Naive thymus-derived CD4-positive, alpha-beta T cell (primary cell): Measurements from ENCODE around the gene KLHL17. TPM values are rescaled to one million over a fixed set of nuclear protein-coding genes. Genes with fewer than 3 reads are reported as not detected.

ENCODE experiments used
- ATAC-seq: fragments of 150-1000 bp; cut with Tn5 transposase; 2 replicates; pipeline ENCODE4 v1.10.0; 2021; ENCODE audit warnings: mild to moderate bottlenecking, moderate library complexity
- CTCF ChIA-PET: fragments of 350-600 bp; sonication (Branson Sonifier 250); formaldehyde crosslinking; loops from one replicate; lab custom pipeline; 2021; ENCODE audit warnings: antibody characterized with exemption; lab: Charles Lee
- POLR2A ChIA-PET: fragments of 350-600 bp; sonication (Branson Sonifier 250); formaldehyde crosslinking; loops from one replicate; lab custom pipeline; 2021; ENCODE audit warnings: antibody characterized with exemption, inconsistent platforms; lab: Charles Lee
- DNase-seq, 9 donors: peaks; one replicate each; pipeline versions ENCODE4 v3.0.0 to v3.0.0-alpha.2; 2020 to 2022; ENCODE audit warnings: mixed read lengths in 1 of 9
- H3K27ac ChIP-seq: one replicate; pipeline ENCODE4 v1.7.0; 2013; ENCODE audit warnings: mild to moderate bottlenecking, low read depth, low read length, moderate library complexity
- H3K27me3 ChIP-seq, 2 donors: one replicate each; pipeline ENCODE4 v1.7.0; 2013; ENCODE audit warnings: low read length in 2 of 2, mild to moderate bottlenecking in 2 of 2, moderate library complexity in 2 of 2; ENCODE audit not compliant: control insufficient read depth in 2 of 2, insufficient read depth in 2 of 2
- H3K36me3 ChIP-seq, 3 experiments: 1 replicate in 2 of 3; 2 replicates in 1 of 3; pipeline ENCODE4 v1.7.0; 2013; ENCODE audit warnings: low read length in 3 of 3, mild to moderate bottlenecking in 3 of 3, moderate library complexity in 1 of 3; ENCODE audit not compliant: insufficient read depth in 3 of 3, control insufficient read depth in 2 of 3
- H3K4me1 ChIP-seq, 2 donors: one replicate each; pipeline ENCODE4 v1.7.0; 2013; ENCODE audit warnings: low read length in 2 of 2, mild to moderate bottlenecking in 2 of 2, moderate library complexity in 1 of 2; ENCODE audit not compliant: control insufficient read depth in 2 of 2, insufficient read depth in 2 of 2
- H3K4me3 ChIP-seq: 2 replicates; pipeline ENCODE4 v1.7.0; 2013; ENCODE audit warnings: mild to moderate bottlenecking, low read length
- H3K9me3 ChIP-seq, 3 experiments: 1 replicate in 2 of 3; 2 replicates in 1 of 3; pipeline ENCODE4 v1.7.0; 2013; ENCODE audit warnings: low read length in 3 of 3; ENCODE audit not compliant: control insufficient read depth in 2 of 3
- H3K27ac Mint-ChIP-seq, 9 donors: one replicate each; pipeline ENCODE4 v1.8.0; 2020 to 2022; ENCODE audit warnings: mixed read lengths in 9 of 9, mild to moderate bottlenecking in 8 of 9, moderate library complexity in 5 of 9, inconsistent platforms in 2 of 9
- H3K27me3 Mint-ChIP-seq, 5 donors: one replicate each; pipeline ENCODE4 v1.8.0; 2021 to 2022; ENCODE audit warnings: mixed read lengths in 5 of 5, mild to moderate bottlenecking in 1 of 5
- H3K36me3 Mint-ChIP-seq, 5 donors: one replicate each; pipeline ENCODE4 v1.8.0; 2020 to 2022; ENCODE audit warnings: mixed read lengths in 5 of 5, mild to moderate bottlenecking in 3 of 5, inconsistent platforms in 1 of 5
- H3K4me1 Mint-ChIP-seq, 7 donors: one replicate each; pipeline ENCODE4 v1.8.0; 2020 to 2022; ENCODE audit warnings: mixed read lengths in 7 of 7, mild to moderate bottlenecking in 3 of 7, inconsistent platforms in 1 of 7
- H3K4me3 Mint-ChIP-seq, 10 donors: one replicate each; pipeline ENCODE4 v1.8.0; 2020 to 2022; ENCODE audit warnings: mild to moderate bottlenecking in 10 of 10, mixed read lengths in 10 of 10, moderate library complexity in 6 of 10, inconsistent platforms in 2 of 10
- H3K9me3 Mint-ChIP-seq, 11 donors: one replicate each; pipeline ENCODE4 v1.8.0; 2020 to 2022; ENCODE audit warnings: mixed read lengths in 11 of 11, mild to moderate bottlenecking in 4 of 11, inconsistent platforms in 1 of 11, moderate library complexity in 1 of 11
- intact Hi-C, 2 donors: fragments of 100-400 bp; cut with micrococcal nuclease; formaldehyde crosslinking; loops; one replicate each; pipeline ENCODE4 v1.15.1; 2023
- polyA plus RNA-seq, 2 donors: library from polyadenylated mRNA; unstranded; fragments of 300-500 nt; fragmentation: Illumina TruSeq; gene quantifications; one replicate each; pipeline ENCODE4 v1.2.3, GENCODE V29; 2021
- total RNA-seq, 6 experiments: library from RNA in 5 of 6; stranded (reverse) in 5 of 6; gene quantifications; 1 replicate in 5 of 6; 2 replicates in 1 of 6; pipeline ENCODE4 v1.2.3 and lab custom pipeline; 2021 to 2026

KLHL17 gene
- total and polyA plus RNA-seq, 7 experiments from 2014 or later = 0.58 to 34.2 (median 20.7) TPM

DNA sequence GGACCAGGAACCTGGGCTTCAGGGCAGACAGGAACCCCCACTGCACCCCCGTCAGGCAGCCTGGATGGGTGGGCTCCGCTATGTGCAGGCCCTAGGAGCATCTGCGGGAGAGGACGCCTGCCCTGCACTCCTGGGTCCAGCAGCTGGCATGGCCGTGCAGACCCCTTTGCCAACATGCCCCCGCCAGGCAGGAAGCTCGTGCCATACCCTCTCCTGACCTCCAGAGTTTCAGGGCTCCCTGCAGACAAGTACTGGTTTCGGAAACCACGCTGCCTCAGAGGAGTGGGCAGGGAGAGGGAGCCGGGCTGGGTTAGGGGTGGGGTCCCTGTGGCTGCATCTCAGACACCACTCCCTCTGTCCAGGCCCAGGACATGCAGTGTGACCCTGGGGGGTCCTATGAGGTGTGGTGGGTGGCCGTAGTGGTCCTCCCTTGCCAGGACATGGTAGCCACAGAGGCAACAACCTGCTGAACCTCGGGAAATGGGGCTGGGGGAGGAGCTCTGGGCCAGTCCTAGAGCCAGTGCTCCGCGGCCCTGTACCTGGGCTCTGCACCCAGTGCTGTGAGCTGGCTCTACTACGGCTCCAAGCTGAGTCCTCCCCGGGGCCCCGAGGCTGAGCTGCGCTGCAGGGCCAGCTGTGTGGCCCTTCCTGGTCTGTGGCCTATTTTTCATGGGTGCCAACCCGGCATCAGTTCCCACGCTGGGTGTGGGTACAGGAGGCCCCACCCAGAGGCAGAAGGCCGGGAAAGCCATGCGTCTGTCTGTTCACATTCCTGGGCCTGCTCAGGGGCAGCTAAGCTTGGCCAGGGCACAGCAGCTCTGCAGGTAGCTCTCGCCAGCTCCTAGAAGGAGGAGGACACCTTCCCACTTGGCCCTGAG lies 7.3 kb downstream of the KLHL17 start:
- no peak for DNase-seq
- ChIA-PET CTCF (interaction anchor here (1.7 kb wide), 1 partner anchor 9 kb away, joined by 8 read pairs; no protein-coding TSS in a partner anchor), POLR2A (no interaction called here)
- Mint-ChIP-seq H3K4me3 (peak overlapping the region in 3 of 10 donors; percentile 0 to 83 (median 37)), H3K36me3 (peaks cover 0 to 5% (median 0%) of the 10 kb centered on the region in 5 donors), H3K27ac (no peak overlapping the region), H3K4me1 (peaks cover 0 to 6% (median 0%) of the 10 kb centered on the region in 7 donors), H3K27me3 (peaks cover 4 to 15% (median 5%) of the 10 kb centered on the region in 5 donors), H3K9me3 (peaks cover 0 to 4% (median 0%) of the 10 kb centered on the region in 11 donors)
- ATAC-seq = no peak
- Histone ChIP-seq H3K27me3 (no peaks in the 10 kb centered on the region), H3K4me3 (no peak overlapping the region), H3K27ac (no peak overlapping the region), H3K4me1 (peaks cover 4 to 5% of the 10 kb centered on the region in 2 donors), H3K9me3 (no peaks in the 10 kb centered on the region), H3K36me3 (peaks cover 0 to 5% (median 0%) of the 10 kb centered on the region in 3 experiments)
- intact Hi-C loops = loop anchor here in 1 of 2 donors (1.0 kb wide), 1 partner anchor 8 kb away; the partner anchor contains the start of gene NOC2L

DNA sequence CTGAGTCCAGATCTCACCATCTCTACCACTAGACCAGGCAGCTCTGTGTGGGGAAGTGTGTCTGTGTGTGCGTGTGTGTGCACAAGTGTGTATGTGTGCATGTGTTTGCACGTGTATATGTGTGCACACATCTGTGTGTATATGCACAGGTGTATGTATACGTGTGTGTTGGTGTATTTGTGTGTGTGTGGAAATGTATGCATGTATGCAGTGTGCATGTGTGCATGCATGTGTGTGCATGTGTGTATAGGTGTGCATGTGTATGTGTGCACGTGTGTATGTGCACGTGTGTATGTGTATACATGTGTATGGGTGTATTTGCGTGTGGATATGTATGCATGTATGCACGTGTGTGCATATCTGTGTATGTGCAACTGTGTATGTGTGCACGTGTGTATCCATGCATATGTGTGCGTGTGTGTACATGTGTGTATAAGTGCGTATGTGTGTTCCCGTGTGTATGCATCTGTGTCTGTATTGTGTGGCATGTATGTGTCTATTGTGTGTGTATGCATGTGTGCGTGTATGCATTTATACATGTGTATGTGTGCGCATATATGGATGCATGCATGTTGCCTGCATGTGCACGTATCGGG lies 9.0 kb downstream of the KLHL17 start:
- H3K27ac ChIP-seq = no peak overlapping the region
- no peak overlapping the region for H3K4me3 ChIP-seq
- intact Hi-C loops = no loop called here
- ChIA-PET POLR2A (no interaction called here), CTCF (no interaction called here)
- ATAC-seq (no peak), DNase-seq (no peak)
- H3K9me3 Mint-ChIP-seq = peaks cover 0 to 4% (median 0%) of the 10 kb centered on the region in 11 donors
- no peak overlapping the region for H3K27ac Mint-ChIP-seq
- H3K4me3 Mint-ChIP-seq = no peak overlapping the region
- H3K9me3 ChIP-seq = no peaks in the 10 kb centered on the region
- H3K27me3 ChIP-seq = peaks cover 0 to 2% of the 10 kb centered on the region in 2 donors
- peaks cover 4 to 5% of the 10 kb centered on the region in 2 donors for H3K4me1 ChIP-seq
- no peaks in the 10 kb centered on the region for H3K36me3 Mint-ChIP-seq
- peaks cover 0 to 6% (median 0%) of the 10 kb centered on the region in 7 donors for H3K4me1 Mint-ChIP-seq
- H3K27me3 Mint-ChIP-seq = peaks cover 4 to 15% (median 10%) of the 10 kb centered on the region in 5 donors
- no peaks in the 10 kb centered on the region for H3K36me3 ChIP-seq

DNA sequence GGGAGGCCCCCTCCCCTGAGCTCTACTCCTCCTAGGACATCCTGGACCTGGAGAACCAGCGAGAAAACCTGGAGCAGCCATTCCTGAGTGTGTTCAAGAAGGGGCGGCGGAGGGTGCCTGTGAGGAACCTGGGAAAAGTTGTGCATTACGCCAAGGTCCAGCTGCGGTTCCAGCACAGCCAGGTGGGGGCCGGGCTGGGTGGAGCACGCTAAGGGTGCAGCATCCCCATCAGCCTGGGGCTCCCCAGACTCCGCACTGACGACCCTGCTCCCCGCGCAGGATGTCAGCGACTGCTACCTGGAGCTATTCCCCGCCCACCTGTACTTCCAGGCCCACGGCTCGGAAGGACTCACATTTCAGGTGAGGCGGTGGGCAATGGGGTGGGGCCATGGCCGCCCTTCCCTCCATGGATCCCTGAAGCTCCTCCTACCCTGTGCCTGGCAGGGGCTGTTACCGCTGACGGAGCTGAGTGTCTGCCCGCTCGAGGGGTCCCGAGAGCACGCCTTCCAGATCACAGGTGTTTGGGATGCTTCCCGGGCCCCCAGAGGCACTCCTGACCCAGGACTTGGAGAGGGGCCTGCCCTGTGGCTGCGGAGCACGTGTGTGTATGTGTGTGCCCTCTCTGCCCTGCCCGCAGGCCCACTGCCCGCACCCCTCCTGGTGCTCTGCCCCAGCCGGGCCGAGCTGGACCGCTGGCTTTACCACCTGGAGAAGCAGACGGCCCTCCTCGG lies 10.0 kb downstream of the KLHL17 start:
- POLR2A ChIA-PET = interaction anchor here (0.6 to 1.0 kb wide), 2 partner anchors 11 to 395 kb away, joined by 3 to 4 read pairs; partner anchors contain the start of gene NOC2L
- Mint-ChIP-seq H3K36me3 (no peaks in the 10 kb centered on the region), H3K9me3 (peaks cover 0 to 4% (median 0%) of the 10 kb centered on the region in 11 donors), H3K27me3 (peaks cover 4 to 20% (median 15%) of the 10 kb centered on the region in 5 donors), H3K4me3 (no peak overlapping the region), H3K4me1 (peaks cover 0 to 4% (median 0%) of the 10 kb centered on the region in 7 donors), H3K27ac (no peak overlapping the region)
- Histone ChIP-seq H3K4me3 (no peak overlapping the region), H3K36me3 (no peaks in the 10 kb centered on the region), H3K9me3 (no peaks in the 10 kb centered on the region), H3K27ac (no peak overlapping the region), H3K27me3 (peaks cover 0 to 3% of the 10 kb centered on the region in 2 donors), H3K4me1 (peaks cover 4 to 5% of the 10 kb centered on the region in 2 donors)
- CTCF ChIA-PET = no interaction called here
- ATAC-seq = no peak
- intact Hi-C loops = no loop called here
- peak in 1 of 9 donors; percentile 5 for DNase-seq

DNA sequence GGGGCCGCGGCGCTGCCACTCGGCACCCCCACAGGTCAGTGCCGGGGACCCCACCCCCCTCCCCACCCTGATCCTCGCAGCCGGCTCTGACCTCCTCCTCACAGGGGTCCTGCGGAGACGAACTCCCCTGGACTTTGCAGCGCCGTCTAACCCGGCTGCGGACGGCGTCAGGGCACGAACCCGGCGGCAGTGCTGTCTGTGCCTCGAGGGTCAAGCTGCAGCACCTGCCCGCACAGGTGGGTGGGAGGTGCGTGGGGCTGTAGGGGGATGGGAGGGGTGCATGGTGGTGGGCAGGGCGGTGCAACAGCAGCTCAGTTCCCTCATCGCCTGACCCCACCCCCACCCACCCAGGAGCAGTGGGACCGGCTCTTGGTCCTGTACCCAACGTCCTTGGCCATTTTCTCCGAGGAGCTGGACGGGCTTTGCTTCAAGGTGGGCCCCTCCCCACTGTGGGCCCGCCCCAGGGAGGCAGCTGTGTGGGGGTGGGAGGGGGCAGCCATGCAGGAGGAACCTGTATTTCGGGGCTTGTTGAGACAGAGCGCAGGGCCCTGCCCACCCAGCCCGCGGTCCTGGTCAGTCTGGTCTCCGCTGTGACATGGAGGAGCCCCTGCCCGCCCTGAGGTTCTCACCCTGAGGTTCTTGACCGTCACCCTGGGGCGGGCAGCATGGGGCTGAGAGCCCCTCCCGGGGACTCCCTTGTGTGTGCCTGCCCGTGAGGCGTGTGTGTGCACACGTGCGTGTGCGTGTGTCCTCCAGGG lies 10.8 kb downstream of the KLHL17 start:
- H3K4me1 Mint-ChIP-seq = peaks cover 0 to 7% (median 3%) of the 10 kb centered on the region in 7 donors
- Histone ChIP-seq H3K27me3 (peaks cover 0 to 3% of the 10 kb centered on the region in 2 donors), H3K4me1 (peaks cover 4 to 10% of the 10 kb centered on the region in 2 donors), H3K9me3 (no peaks in the 10 kb centered on the region), H3K36me3 (no peaks in the 10 kb centered on the region), H3K27ac (no peak overlapping the region), H3K4me3 (no peak overlapping the region)
- peaks cover 5 to 25% (median 19%) of the 10 kb centered on the region in 5 donors for H3K27me3 Mint-ChIP-seq
- H3K9me3 Mint-ChIP-seq = peaks cover 0 to 4% (median 0%) of the 10 kb centered on the region in 11 donors
- DNase-seq = peak in 1 of 9 donors; percentile 7
- H3K27ac Mint-ChIP-seq = no peak overlapping the region
- intact Hi-C loops = no loop called here
- ChIA-PET POLR2A (interaction anchor here (0.6 to 1.0 kb wide), 2 partner anchors 12 to 394 kb away, joined by 3 to 4 read pairs; partner anchors contain the start of gene NOC2L), CTCF (no interaction called here)
- H3K36me3 Mint-ChIP-seq = no peaks in the 10 kb centered on the region
- ATAC-seq = no peak
- no peak overlapping the region for H3K4me3 Mint-ChIP-seq

DNA sequence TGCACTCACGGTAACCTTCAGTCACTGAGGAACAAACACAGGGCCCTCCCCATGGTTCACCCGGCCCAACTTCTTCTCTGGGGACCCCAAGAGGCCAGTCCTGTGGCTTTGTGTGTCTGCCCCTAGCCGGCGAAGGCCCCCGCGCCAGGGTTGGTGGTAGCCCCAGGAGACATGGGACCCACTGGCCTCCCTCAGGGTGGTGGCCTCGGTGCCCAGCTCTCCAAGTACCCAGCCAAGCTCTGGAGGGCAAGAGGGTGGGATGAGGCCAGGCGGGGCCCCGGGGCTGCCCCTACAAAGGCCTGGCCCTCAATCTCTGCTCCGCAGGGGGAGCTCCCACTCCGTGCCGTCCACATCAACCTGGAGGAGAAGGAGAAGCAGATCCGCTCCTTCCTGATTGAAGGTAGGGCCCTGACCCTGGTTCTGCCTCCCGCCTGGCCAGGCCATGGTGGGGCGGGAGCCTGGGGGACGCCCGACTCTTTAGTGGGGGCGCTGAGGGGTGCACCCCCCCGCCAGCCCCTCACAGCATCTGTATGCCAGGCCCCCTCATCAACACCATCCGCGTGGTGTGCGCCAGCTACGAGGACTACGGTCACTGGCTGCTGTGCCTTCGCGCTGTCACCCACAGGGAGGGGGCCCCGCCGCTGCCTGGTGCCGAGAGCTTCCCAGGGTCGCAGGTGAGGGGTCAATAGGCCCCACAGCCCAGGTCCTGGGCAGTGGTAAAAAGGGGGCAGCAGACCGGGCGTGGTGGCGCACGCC lies 11.5 kb downstream of the KLHL17 start:
- Histone ChIP-seq H3K4me1 (peaks cover 4 to 10% of the 10 kb centered on the region in 2 donors), H3K9me3 (no peaks in the 10 kb centered on the region), H3K27me3 (peaks cover 0 to 3% of the 10 kb centered on the region in 2 donors), H3K4me3 (no peak overlapping the region), H3K36me3 (no peaks in the 10 kb centered on the region), H3K27ac (no peak overlapping the region)
- H3K9me3 Mint-ChIP-seq = peaks cover 0 to 4% (median 0%) of the 10 kb centered on the region in 11 donors
- no peak overlapping the region for H3K27ac Mint-ChIP-seq
- no peak for ATAC-seq
- intact Hi-C loops = no loop called here
- DNase-seq = peak in 1 of 9 donors; percentile 6
- no peak overlapping the region for H3K4me3 Mint-ChIP-seq
- peaks cover 5 to 25% (median 19%) of the 10 kb centered on the region in 5 donors for H3K27me3 Mint-ChIP-seq
- no peaks in the 10 kb centered on the region for H3K36me3 Mint-ChIP-seq
- CTCF ChIA-PET = no interaction called here
- peaks cover 0 to 7% (median 3%) of the 10 kb centered on the region in 7 donors for H3K4me1 Mint-ChIP-seq
- POLR2A ChIA-PET = interaction anchor here (0.5 kb wide), 1 partner anchor 1179 kb away, joined by 4 read pairs; no protein-coding TSS in a partner anchor
